Right lobe of liver (tissue), 6 donors: ENCODE measurements around the gene SH3BP4. TPM values are rescaled to one million over a fixed set of nuclear protein-coding genes. Genes with fewer than 3 reads are reported as not detected.
A peak's percentile ranks its signal among the peaks of the same experiment; 100 is the strongest.

Source experiments
- ATAC-seq, 4 donors: fragments of 200-7000 bp; cut with Tn5 transposase; one replicate each; pipeline ENCODE4 v1.9.1; 2020; ENCODE audit warnings: mild to moderate bottlenecking in 4 of 4, moderate library complexity in 4 of 4
- DNase-seq, 3 donors: peaks; one replicate each; pipeline ENCODE4 v3.0.0-alpha.2; 2020
- H3K27ac ChIP-seq, 3 donors: fragments of 200-600 bp; one replicate each; pipeline ENCODE4 v1.8.0; 2022
- H3K27me3 ChIP-seq, 2 donors: fragments of 200-600 bp; one replicate each; pipeline ENCODE4 v1.8.0; 2022
- H3K36me3 ChIP-seq, 4 donors: fragments of 200-600 bp; sonication (generic) in 1 of 4; one replicate each; pipeline versions ENCODE4 v1.5.1 to v1.8.0; 2017 to 2022; ENCODE audit warnings: control low read depth in 1 of 4
- H3K4me1 ChIP-seq, 4 donors: fragments of 200-600 bp; sonication (generic) in 1 of 4; one replicate each; pipeline versions ENCODE4 v1.5.1 to v1.8.0; 2017 to 2022; ENCODE audit warnings: control low read depth in 1 of 4
- H3K4me3 ChIP-seq, 3 donors: fragments of 200-600 bp; one replicate each; pipeline ENCODE4 v1.8.0; 2022
- H3K9me3 ChIP-seq, 4 donors: fragments of 200-600 bp; sonication (generic) in 1 of 4; one replicate each; pipeline versions ENCODE4 v1.5.1 to v1.8.0; 2017 to 2022; ENCODE audit warnings: control low read depth in 1 of 4
- CTCF ChIP-seq, 4 donors: fragments of 200-600 bp in 3 of 4; fragments of 450-650 bp in 1 of 4; IDR thresholded peaks; one replicate each; pipeline versions ENCODE4 v1.5.1 to v1.8.0; 2016 to 2022; ENCODE audit warnings: antibody characterized with exemption in 4 of 4, mild to moderate bottlenecking in 2 of 4
- POLR2A ChIP-seq: fragments of 450-650 bp; IDR thresholded peaks from one replicate; pipeline ENCODE4 v1.6.1; 2017; ENCODE audit warnings: antibody characterized with exemption, mild to moderate bottlenecking
- WGBS: methylation state at CpG from one replicate; pipeline ENCODE4 v1.1.6; 2018; ENCODE audit warnings: low coverage, low lambda C conversion rate; ENCODE audit not compliant: insufficient coverage; ENCODE audit errors: missing lambda C conversion rate; 5-methylcytosine and 5-hydroxymethylcytosine counted together
- intact Hi-C, 2 donors: fragments of 100-400 bp; cut with DNase I; formaldehyde crosslinking; loops; one replicate each; pipeline versions ENCODE4 v1.11.2 to v1.14.1; 2022
- total RNA-seq, 6 experiments: library from RNA; depleted of rRNA in 2 of 6; stranded (reverse); fragments of >200 nt in 2 of 6; fragmentation: NEBNext Ultra II Directional in 3 of 6; extraction: Animal tissue kit (Norgen Biotek cat#: 25700) in 3 of 6; gene quantifications; one replicate each; pipeline versions ENCODE4 v1.1.0 to v1.2.4, GENCODE V29; 2016 to 2023
- donor health status: DM: no; HTN: yes; CAD: no.
- donor health status: DM: no; HTN: no; CAD: no.
- donor health status: DM: no; HTN: no; CAD: no.
- donor health status: DM: no; HTN: yes; CAD: no.
- donor health status: DM: no; HTN: yes; CAD: no.

SH3BP4 gene
- total RNA-seq, 6 experiments from 2014 or later = 18.8 to 30.4 (median 26.3) TPM

GRCh38 chr2:235087832-235088495 lies 136.1 kb downstream of the SH3BP4 start:
- Histone ChIP-seq H3K9me3 (no peaks in the 10 kb centered on the region), H3K27me3 (no peaks in the 10 kb centered on the region), H3K36me3 (no peaks in the 10 kb centered on the region), H3K4me1 (no peaks in the 10 kb centered on the region), H3K4me3 (no peak overlapping the region), H3K27ac (no peak overlapping the region)
- TF ChIP-seq CTCF (IDR thresholded peaks at IDR 0.05) (peak in 1 of 4 donors; percentile 11), POLR2A (no peak)
- intact Hi-C loops = no loop called here
- DNase-seq = no peak
- WGBS = 50% methylated on average over 16 of the region's 17 CpGs
- ATAC-seq = no peak

GRCh38 chr2:235088496-235088921 lies 136.7 kb downstream of the SH3BP4 start:
- H3K4me1 ChIP-seq = no peaks in the 10 kb centered on the region

GRCh38 chr2:235091421-235091820 lies 139.6 kb downstream of the SH3BP4 start:
- DNase-seq (no peak), ATAC-seq (no peak)
- Histone ChIP-seq H3K36me3 (no peaks in the 10 kb centered on the region), H3K27ac (no peak overlapping the region), H3K9me3 (no peaks in the 10 kb centered on the region), H3K4me3 (no peak overlapping the region), H3K4me1 (no peaks in the 10 kb centered on the region), H3K27me3 (no peaks in the 10 kb centered on the region)
- TF ChIP-seq CTCF (IDR thresholded peaks at IDR 0.05) (no peak), POLR2A (no peak)
- intact Hi-C loops = no loop called here
- 88% methylated on average over 4 of the region's 4 CpGs for WGBS

More at GRCh38 chr2:235088496-235088921, 136.7 kb downstream of the SH3BP4 start:
- no peak for DNase-seq
- no peak for ATAC-seq
- intact Hi-C loops = no loop called here
- 70% methylated on average over 4 of the region's 10 CpGs for WGBS
- H3K27ac ChIP-seq = no peak overlapping the region
- H3K4me3 ChIP-seq = no peak overlapping the region
- no peaks in the 10 kb centered on the region for H3K9me3 ChIP-seq
- no peak for TF ChIP-seq POLR2A
- no peak for TF ChIP-seq CTCF (IDR thresholded peaks at IDR 0.05)
- no peaks in the 10 kb centered on the region for H3K27me3 ChIP-seq
- H3K36me3 ChIP-seq = no peaks in the 10 kb centered on the region

DNA sequence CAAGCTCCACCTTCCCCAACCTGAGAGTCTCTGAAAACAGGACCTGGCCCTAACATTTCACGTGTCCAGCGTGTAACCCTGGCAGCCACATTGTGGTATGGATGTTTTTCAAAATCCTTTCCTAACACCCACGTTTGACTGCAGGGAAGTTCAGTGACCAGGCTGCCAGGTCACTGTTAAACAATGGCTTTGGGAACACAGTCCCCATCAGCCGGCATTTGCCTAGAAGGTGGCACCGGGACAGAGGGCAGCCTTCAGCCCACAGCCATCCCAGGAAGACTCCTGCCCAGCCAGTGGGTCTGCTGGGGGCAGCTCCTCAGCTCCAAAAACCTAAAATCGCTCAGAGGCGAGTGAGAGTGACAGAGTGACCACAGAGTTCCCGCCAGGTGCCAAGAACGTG lies 140.2 kb downstream of the SH3BP4 start:
- ATAC-seq = peak; percentile 67 to 96 (median 84)

More for the DNA sequence above, 140.2 kb downstream of the SH3BP4 start:
- H3K9me3 ChIP-seq = no peaks in the 10 kb centered on the region
- no peaks in the 10 kb centered on the region for H3K27me3 ChIP-seq
- 69% methylated on average over 4 of the region's 9 CpGs for WGBS
- DNase-seq = peak in 2 of 3 donors; percentile 55 to 69
- TF ChIP-seq POLR2A (no peak), CTCF (IDR thresholded peaks at IDR 0.05) (no peak)
- no peaks in the 10 kb centered on the region for H3K4me1 ChIP-seq
- H3K27ac ChIP-seq = no peak overlapping the region
- no peak overlapping the region for H3K4me3 ChIP-seq
- no peaks in the 10 kb centered on the region for H3K36me3 ChIP-seq
- intact Hi-C loops = no loop called here
